VCaP (cell line): ENCODE measurements around the gene GPRC5B.
A peak's percentile ranks its signal among the peaks of the same experiment; 100 is the strongest.

Source experiments
- H3K27ac ChIP-seq: fragments of 450-650 bp; 2 replicates; pipeline ENCODE4 v1.5.1; 2017
- CTCF ChIP-seq: fragments of 450-650 bp; conservative IDR thresholded peaks from 2 replicates; pipeline ENCODE4 v1.5.1; 2017; ENCODE audit warnings: mild to moderate bottlenecking, moderate library complexity

GPRC5B gene

GRCh38 chr16:19908921-19909320, 24.3 kb upstream of the GPRC5B start:
- H3K27ac ChIP-seq, result no peak overlapping the region
- TF ChIP-seq CTCF, result no peak

- no peak overlapping the region for H3K27ac ChIP-seq
Measured at GRCh38 chr16:19907161-19907992, 22.7 kb upstream of the GPRC5B start.

GRCh38 chr16:19901164-19901563, 16.5 kb upstream of the GPRC5B start:
- no peak overlapping the region for H3K27ac ChIP-seq
- TF ChIP-seq CTCF, result no peak

More at GRCh38 chr16:19907161-19907992, 22.7 kb upstream of the GPRC5B start:
- TF ChIP-seq CTCF, result peak; percentile 86

- no peak overlapping the region for H3K27ac ChIP-seq
- TF ChIP-seq CTCF, result peak; percentile 43
Measured at GRCh38 chr16:19899605-19899955, 14.9 kb upstream of the GPRC5B start.

GRCh38 chr16:19898924-19899604, 14.4 kb upstream of the GPRC5B start:
- peak; percentile 82 for TF ChIP-seq CTCF
- no peak overlapping the region for H3K27ac ChIP-seq

GRCh38 chr16:19898166-19898565, 13.5 kb upstream of the GPRC5B start:
- TF ChIP-seq CTCF, result no peak
- no peak overlapping the region for H3K27ac ChIP-seq

- no peak for TF ChIP-seq CTCF
- H3K27ac ChIP-seq, result no peak overlapping the region
Measured at GRCh38 chr16:19896951-19897350, 12.3 kb upstream of the GPRC5B start.
